A549 (cell line): ENCODE measurements around the gene SLC10A3. TPM values are rescaled to one million over a fixed set of nuclear protein-coding genes. Genes with fewer than 3 reads are reported as not detected.

Source experiments
- ATAC-seq, 2 experiments: fragments of 200-7000 bp in 1 of 2; fragments of >200 bp in 1 of 2; cut with Nextera tagmentation in 1 of 2; cut with Tn5 transposase in 1 of 2; 3 replicates each; pipeline versions ENCODE4 v1.8.0 to v1.9.1; 2018 to 2020; ENCODE audit warnings: mild to moderate bottlenecking in 1 of 2, moderate library complexity in 1 of 2
- CTCF ChIA-PET: fragments of 300-600 bp; sonication (Branson Sonifier 250); formaldehyde crosslinking; extraction: SDS; loops from one replicate; lab custom pipeline; 2021; ENCODE audit warnings: antibody characterized with exemption, inconsistent platforms; lab: Yijun Ruan, JAX
- POLR2A ChIA-PET: fragments of 350-600 bp; formaldehyde crosslinking; extraction: SDS; loops from one replicate; lab custom pipeline; 2021; ENCODE audit warnings: antibody characterized with exemption, inconsistent platforms; lab: Yijun Ruan, JAX
- DNase-seq, 2 experiments: peaks; one replicate each; pipeline versions ENCODE4 v3.0.0 to v3.0.0-alpha.2; 2011 to 2016; ENCODE audit warnings: low read depth in 1 of 2, low spot score in 1 of 2
- FAIRE-seq: peaks from 2 replicates; lab custom pipeline; 2011; peaks lifted over from hg19 to GRCh38; lab: Jason Lieb, UNC
- H3K27ac ChIP-seq, 2 experiments: fragments of >200 bp; sonication (Bioruptor Twin); formaldehyde crosslinking; 3 replicates each; pipeline ENCODE4 v1.5.1; 2016 to 2017
- H3K4me1 ChIP-seq: fragments of >200 bp; sonication (Bioruptor Twin); formaldehyde crosslinking; 3 replicates; pipeline ENCODE4 v1.6.1; 2016
- H3K4me2 ChIP-seq: fragments of >200 bp; sonication (Bioruptor Twin); formaldehyde crosslinking; 3 replicates; pipeline ENCODE4 v1.6.1; 2016
- H3K4me3 ChIP-seq: fragments of >200 bp; sonication (Bioruptor Twin); formaldehyde crosslinking; 3 replicates; pipeline ENCODE4 v1.5.1; 2016
- H3K9me3 ChIP-seq: fragments of >200 bp; sonication (Bioruptor Twin); formaldehyde crosslinking; 3 replicates; pipeline ENCODE4 v1.6.1; 2016
- BCL3 ChIP-seq: fragments of >200 bp; sonication (Bioruptor Twin); formaldehyde crosslinking; IDR thresholded peaks from 3 replicates; pipeline ENCODE4 v1.6.1; 2016
- CBX2 ChIP-seq: fragments of 200-600 bp; sonication (generic); IDR thresholded peaks from 2 replicates; pipeline ENCODE4 v1.6.1; 2016; ENCODE audit warnings: low read depth, mild to moderate bottlenecking, borderline replicate concordance
- ELK1 ChIP-seq: fragments of 150-350 bp; IDR thresholded peaks from 2 replicates; pipeline ENCODE4 v1.6.1; 2014; ENCODE audit warnings: low read depth, mild to moderate bottlenecking, low read length
- EP300 ChIP-seq, 2 experiments: fragments of >200 bp; sonication (Bioruptor Twin); formaldehyde crosslinking; IDR thresholded peaks; 2 replicates in 1 of 2; 3 replicates in 1 of 2; pipeline ENCODE4 v1.6.1; 2016 to 2017
- FOSL2 ChIP-seq, 2 experiments: fragments of 450-650 bp in 1 of 2; fragments of >200 bp in 1 of 2; sonication (Bioruptor Twin) in 1 of 2; formaldehyde crosslinking; IDR thresholded peaks; 2 replicates each; pipeline versions ENCODE4 v1.5.0 to v1.6.1; 2016 to 2020; ENCODE audit warnings: mild to moderate bottlenecking in 1 of 2, moderate library complexity in 1 of 2
- HES2 ChIP-seq: fragments of >200 bp; sonication (Bioruptor Twin); formaldehyde crosslinking; IDR thresholded peaks from 2 replicates; pipeline ENCODE4 v1.6.1; 2016
- HEYL ChIP-seq: fragments of 250-450 bp; sonication (Bioruptor Pico); IDR thresholded peaks from 2 replicates; pipeline ENCODE4 v1.8.0; 2021; ENCODE audit warnings: mild to moderate bottlenecking, moderate library complexity
- HMGXB4 ChIP-seq: fragments of 250-450 bp; sonication (Bioruptor Pico); IDR thresholded peaks from 2 replicates; pipeline ENCODE4 v1.5.0; 2021; ENCODE audit warnings: mild to moderate bottlenecking, moderate library complexity, borderline replicate concordance
- HOXA7 ChIP-seq: fragments of 250-450 bp; sonication (Bioruptor Pico); IDR thresholded peaks from 2 replicates; pipeline ENCODE4 v1.5.0; 2020; ENCODE audit warnings: mild to moderate bottlenecking, moderate library complexity
- HOXB5 ChIP-seq: fragments of 250-450 bp; sonication (Bioruptor Pico); IDR thresholded peaks from 2 replicates; pipeline ENCODE4 v1.5.0; 2020; ENCODE audit warnings: mild to moderate bottlenecking, moderate library complexity
- KDM5A ChIP-seq: fragments of 200-600 bp; sonication (generic); IDR thresholded peaks from 2 replicates; pipeline ENCODE4 v1.6.1; 2016; ENCODE audit warnings: antibody characterized with exemption, mild to moderate bottlenecking
- MAFK ChIP-seq: fragments of 450-650 bp; IDR thresholded peaks from 2 replicates; pipeline ENCODE4 v1.6.1; 2014; ENCODE audit not compliant: partially characterized antibody
- MAZ ChIP-seq: fragments of 150-350 bp; IDR thresholded peaks from 2 replicates; pipeline ENCODE4 v1.6.1; 2014; ENCODE audit warnings: antibody characterized with exemption, low read depth, low read length, borderline replicate concordance
- NFE2L2 ChIP-seq: fragments of 150-350 bp; conservative IDR thresholded peaks from 2 replicates; pipeline ENCODE4 v1.6.1; 2014; ENCODE audit warnings: low read length
- PHF8 ChIP-seq: fragments of 200-600 bp; sonication (generic); IDR thresholded peaks from 2 replicates; pipeline ENCODE4 v1.6.1; 2016; ENCODE audit warnings: low read depth, mild to moderate bottlenecking, antibody characterized with exemption, moderate library complexity, borderline replicate concordance
- POLR2AphosphoS2 ChIP-seq: conservative IDR thresholded peaks from 2 replicates; pipeline ENCODE4 v1.6.1; 2012; ENCODE audit warnings: low read length, improper control_type of control experiment, inconsistent platforms
- RARB ChIP-seq: fragments of 250-450 bp; sonication (Bioruptor Pico); IDR thresholded peaks from 2 replicates; pipeline ENCODE4 v1.8.0; 2021; ENCODE audit warnings: mild to moderate bottlenecking, moderate library complexity
- RFX5 ChIP-seq: fragments of 450-650 bp; IDR thresholded peaks from 2 replicates; pipeline ENCODE4 v1.7.1; 2014; ENCODE audit warnings: antibody characterized with exemption, mild to moderate bottlenecking, moderate library complexity
- SMC3 ChIP-seq: fragments of >200 bp; sonication (Bioruptor Twin); formaldehyde crosslinking; IDR thresholded peaks from 3 replicates; pipeline ENCODE4 v1.6.1; 2018; ENCODE audit warnings: inconsistent platforms
- SREBF2 ChIP-seq: fragments of 450-650 bp; IDR thresholded peaks from 2 replicates; pipeline ENCODE4 v1.6.1; 2014; ENCODE audit warnings: mild to moderate bottlenecking, moderate library complexity
- WGBS: methylation state at CpG from one replicate; pipeline ENCODE4 v1.1.6; 2017; ENCODE audit errors: missing lambda C conversion rate; 5-methylcytosine and 5-hydroxymethylcytosine counted together
- polyA plus RNA-seq, 4 experiments: library from polyadenylated mRNA; depleted of rRNA in 3 of 4; stranded (reverse); fragments of >200 nt; fragmentation: RNase III in 1 of 4; extraction: RNeasy Plus Mini Kit Qiagen cat#74134 plus additional on column Dnase treatment in 1 of 4; gene quantifications; 2 replicates in 3 of 4; 3 replicates in 1 of 4; pipeline ENCODE4 v1.2.3, GENCODE V29; 2011 to 2017
- TF ChIP-seq, protein P1 (sequence below): fragments of 450-650 bp; IDR thresholded peaks from 2 replicates; pipeline ENCODE4 v1.6.1; 2014; ENCODE audit warnings: antibody characterized with exemption
- TF ChIP-seq, protein P2 (sequence below): fragments of >200 bp; sonication (Bioruptor Twin); formaldehyde crosslinking; IDR thresholded peaks from 3 replicates; pipeline ENCODE4 v1.5.1; 2016
- TF ChIP-seq, protein P3 (sequence below): IDR thresholded peaks from 2 replicates; pipeline ENCODE4 v1.6.1; 2012

SLC10A3 gene
- polyA plus RNA-seq, 2 of the 4 experiments (the other 2 are of a cell fraction) = 9.0 to 21.7 TPM

DNA sequence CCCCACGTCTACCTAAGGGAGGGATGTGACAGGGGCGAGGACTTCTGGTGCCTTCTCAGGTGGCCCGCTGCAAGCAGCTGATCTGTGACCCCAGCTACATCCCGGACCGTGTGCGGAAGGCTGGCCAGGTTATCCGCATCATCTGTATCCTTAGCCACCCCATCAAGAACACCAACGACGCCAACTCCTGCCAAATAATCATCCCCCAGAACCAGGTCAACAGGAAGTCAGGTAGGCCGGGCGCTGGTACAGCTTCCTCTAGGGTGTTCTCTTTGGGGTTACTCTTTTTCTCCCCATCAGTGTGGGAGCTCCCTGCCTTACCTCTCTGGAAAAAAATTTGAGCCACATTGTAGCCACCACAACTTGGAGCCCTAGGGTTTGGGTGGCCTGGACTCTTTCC, 48.9 kb downstream of the SLC10A3 start:
- peaks cover 21% of the 10 kb centered on the region for H3K4me1 ChIP-seq
- FAIRE-seq (no peak), DNase-seq (no peak), ATAC-seq (no peak)
- WGBS = 99% methylated on average over 8 of the region's 11 CpGs
- no peak overlapping the region for H3K4me3 ChIP-seq
- no peak overlapping the region for H3K27ac ChIP-seq
- ChIA-PET CTCF (interaction anchor here (1.1 to 1.2 kb wide), 2 partner anchors 12 to 14 kb away, joined by 3 read pairs; partner anchors contain the start of gene ATP6AP1), POLR2A (no interaction called here)
- TF ChIP-seq SMC3 = no peak
- TF ChIP-seq ELK1 = no peak
- TF ChIP-seq NFE2L2 = no peak
- no peak for TF ChIP-seq EP300 (IDR thresholded peaks at IDR 0.05)
- no peak for TF ChIP-seq MAZ
- TF ChIP-seq, protein P1, sequence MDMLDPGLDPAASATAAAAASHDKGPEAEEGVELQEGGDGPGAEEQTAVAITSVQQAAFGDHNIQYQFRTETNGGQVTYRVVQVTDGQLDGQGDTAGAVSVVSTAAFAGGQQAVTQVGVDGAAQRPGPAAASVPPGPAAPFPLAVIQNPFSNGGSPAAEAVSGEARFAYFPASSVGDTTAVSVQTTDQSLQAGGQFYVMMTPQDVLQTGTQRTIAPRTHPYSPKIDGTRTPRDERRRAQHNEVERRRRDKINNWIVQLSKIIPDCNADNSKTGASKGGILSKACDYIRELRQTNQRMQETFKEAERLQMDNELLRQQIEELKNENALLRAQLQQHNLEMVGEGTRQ = no peak
- TF ChIP-seq HEYL = no peak
- TF ChIP-seq RFX5 = no peak
- TF ChIP-seq HOXB5 (CRISPR knock-in tag) = no peak
- no peak for TF ChIP-seq KDM5A
- TF ChIP-seq HES2 = no peak
- TF ChIP-seq MAFK = no peak
- TF ChIP-seq FOSL2 (IDR thresholded peaks at IDR 0.05) = no peak
- no peak for TF ChIP-seq FOSL2 (CRISPR knock-in tag; IDR thresholded peaks at IDR 0.05)
- TF ChIP-seq, protein P2, sequence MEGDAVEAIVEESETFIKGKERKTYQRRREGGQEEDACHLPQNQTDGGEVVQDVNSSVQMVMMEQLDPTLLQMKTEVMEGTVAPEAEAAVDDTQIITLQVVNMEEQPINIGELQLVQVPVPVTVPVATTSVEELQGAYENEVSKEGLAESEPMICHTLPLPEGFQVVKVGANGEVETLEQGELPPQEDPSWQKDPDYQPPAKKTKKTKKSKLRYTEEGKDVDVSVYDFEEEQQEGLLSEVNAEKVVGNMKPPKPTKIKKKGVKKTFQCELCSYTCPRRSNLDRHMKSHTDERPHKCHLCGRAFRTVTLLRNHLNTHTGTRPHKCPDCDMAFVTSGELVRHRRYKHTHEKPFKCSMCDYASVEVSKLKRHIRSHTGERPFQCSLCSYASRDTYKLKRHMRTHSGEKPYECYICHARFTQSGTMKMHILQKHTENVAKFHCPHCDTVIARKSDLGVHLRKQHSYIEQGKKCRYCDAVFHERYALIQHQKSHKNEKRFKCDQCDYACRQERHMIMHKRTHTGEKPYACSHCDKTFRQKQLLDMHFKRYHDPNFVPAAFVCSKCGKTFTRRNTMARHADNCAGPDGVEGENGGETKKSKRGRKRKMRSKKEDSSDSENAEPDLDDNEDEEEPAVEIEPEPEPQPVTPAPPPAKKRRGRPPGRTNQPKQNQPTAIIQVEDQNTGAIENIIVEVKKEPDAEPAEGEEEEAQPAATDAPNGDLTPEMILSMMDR = no peak
- TF ChIP-seq HOXA7 (CRISPR knock-in tag) = no peak
- no peak for TF ChIP-seq CBX2
- H3K4me2 ChIP-seq = no peak overlapping the region
- no peaks in the 10 kb centered on the region for H3K9me3 ChIP-seq

DNA sequence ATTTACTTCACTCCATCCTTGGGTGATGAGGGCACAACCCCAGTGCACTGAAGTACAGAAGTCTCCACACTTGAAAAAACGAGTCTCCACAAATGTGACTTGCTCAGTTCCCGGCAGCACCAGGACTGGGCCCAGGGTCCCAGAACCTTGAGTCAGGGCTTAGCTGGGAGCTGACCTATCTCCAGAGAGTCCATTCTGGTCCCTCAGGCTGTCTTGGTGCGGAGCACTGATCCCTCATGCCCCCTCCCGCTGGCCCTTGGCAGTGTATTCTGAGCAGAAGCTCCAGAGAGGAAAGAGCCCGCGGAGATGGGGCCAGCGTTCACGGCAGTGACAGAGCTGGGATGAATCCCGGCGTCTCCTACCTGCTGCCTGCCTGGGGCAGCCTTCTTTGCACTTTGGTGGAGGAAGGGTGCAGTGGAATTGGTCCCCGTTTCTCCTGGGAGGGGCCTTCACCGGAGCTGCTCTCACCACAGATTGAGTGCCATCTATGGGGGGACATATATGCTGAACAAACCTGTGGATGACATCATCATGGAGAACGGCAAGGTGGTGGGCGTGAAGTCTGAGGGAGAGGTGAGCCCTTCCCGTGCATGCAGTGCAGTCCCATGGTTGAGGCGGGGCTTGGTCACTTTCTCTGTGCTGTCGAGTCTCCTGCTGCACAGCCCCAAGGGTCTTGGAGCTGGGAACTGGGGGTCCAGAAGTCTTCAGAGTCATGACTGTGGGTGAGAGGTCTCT, 49.6 kb downstream of the SLC10A3 start:
- no peak for ATAC-seq
- 93% methylated on average over 12 of the region's 17 CpGs for WGBS
- POLR2A ChIA-PET = interaction anchor here (0.7 kb wide), 1 partner anchor 18 kb away, joined by 6 read pairs; no protein-coding TSS in a partner anchor
- no peak for DNase-seq
- TF ChIP-seq HMGXB4 (CRISPR knock-in tag) (no peak), POLR2AphosphoS2 (no peak), BCL3 (no peak), RARB (no peak), NFE2L2 (no peak), SREBF2 (no peak), PHF8 (no peak), EP300 (IDR thresholded peaks at IDR 0.05) (no peak)
- TF ChIP-seq, protein P3, sequence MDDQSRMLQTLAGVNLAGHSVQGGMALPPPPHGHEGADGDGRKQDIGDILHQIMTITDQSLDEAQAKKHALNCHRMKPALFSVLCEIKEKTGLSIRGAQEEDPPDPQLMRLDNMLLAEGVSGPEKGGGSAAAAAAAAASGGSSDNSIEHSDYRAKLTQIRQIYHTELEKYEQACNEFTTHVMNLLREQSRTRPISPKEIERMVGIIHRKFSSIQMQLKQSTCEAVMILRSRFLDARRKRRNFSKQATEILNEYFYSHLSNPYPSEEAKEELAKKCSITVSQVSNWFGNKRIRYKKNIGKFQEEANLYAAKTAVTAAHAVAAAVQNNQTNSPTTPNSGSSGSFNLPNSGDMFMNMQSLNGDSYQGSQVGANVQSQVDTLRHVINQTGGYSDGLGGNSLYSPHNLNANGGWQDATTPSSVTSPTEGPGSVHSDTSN = no peak
- Histone ChIP-seq H3K9me3 (no peaks in the 10 kb centered on the region), H3K4me3 (no peak overlapping the region), H3K4me1 (peaks cover 24% of the 10 kb centered on the region), H3K27ac (no peak overlapping the region), H3K4me2 (no peak overlapping the region)
- FAIRE-seq = no peak
- CTCF ChIA-PET = interaction anchor here (0.8 to 1.2 kb wide), 2 partner anchors 13 to 42 kb away, joined by 3 to 4 read pairs; partner anchors contain the start of gene ATP6AP1
